HCT116 (cell line): ENCODE data around the gene ITM2C. TPM values are rescaled to one million over a fixed set of nuclear protein-coding genes. Genes with fewer than 3 reads are reported as not detected.

Experiments used
- ATAC-seq: fragments of 200-7000 bp; cut with Tn5 transposase; 2 replicates; pipeline ENCODE4 v1.9.1; 2020; ENCODE audit warnings: mild to moderate bottlenecking, moderate library complexity
- BruUV-seq: library from RNA; stranded (reverse); fragments of 400-500 nt; replicated peaks from 2 replicates; lab custom pipeline; 2021; lab: Mats Ljungman, UMichigan
- CTCF ChIA-PET: fragments of 300-600 bp; sonication (Branson Sonifier 250); formaldehyde crosslinking; loops from one replicate; lab custom pipeline; 2021; ENCODE audit warnings: antibody characterized with exemption; lab: Charles Lee
- POLR2A ChIA-PET: fragments of 300-600, 350-600 bp; sonication (Branson Sonifier 250); formaldehyde crosslinking; loops from one replicate; lab custom pipeline; 2021; ENCODE audit warnings: antibody characterized with exemption; lab: Charles Lee
- RAD21 ChIA-PET, 2 experiments: fragments of 300-600 bp; sonication (Branson Sonifier 250); formaldehyde crosslinking; loops; one replicate each; lab custom pipeline; 2023; ENCODE audit warnings: low total read pairs in 2 of 2; ENCODE audit not compliant: uncharacterized antibody in 2 of 2, unreplicated experiment in 2 of 2, low non-redundant PET in 1 of 2; lab: Charles Lee
- DNase-seq: peaks from one replicate; pipeline ENCODE4 v3.0.0-alpha.2; 2010; ENCODE audit warnings: low read depth, low spot score
- H2AFZ ChIP-seq: fragments of 200-600 bp; shearing (Covaris generic), sonication (generic); 2 replicates; pipeline ENCODE4 v1.6.1; 2017; ENCODE audit warnings: low read depth, mixed run types, mixed read lengths, antibody characterized with exemption, low read length; ENCODE audit not compliant: poor library complexity, severe bottlenecking
- H3K27ac ChIP-seq: 2 replicates; pipeline ENCODE4 v1.5.1; 2012; ENCODE audit warnings: low read depth, low read length
- H3K27me3 ChIP-seq: fragments of 200-600 bp; sonication (generic); 2 replicates; pipeline ENCODE4 v1.6.1; 2016; ENCODE audit warnings: mixed run types, low read length, mixed read lengths; ENCODE audit not compliant: insufficient read depth
- H3K36me3 ChIP-seq, 2 experiments: fragments of 200-500 bp in 1 of 2; fragments of 200-600 bp in 1 of 2; sonication (Bioruptor generic) in 1 of 2; sonication (generic) in 1 of 2; 2 replicates each; pipeline versions ENCODE4 v1.5.1 to v1.6.1; 2014 to 2016; ENCODE audit warnings: low read length in 2 of 2, inconsistent platforms in 1 of 2, mixed read lengths in 1 of 2, mixed run types in 1 of 2; ENCODE audit not compliant: insufficient read depth in 2 of 2, control insufficient read depth in 1 of 2
- H3K4me1 ChIP-seq, 2 experiments: fragments of 200-600 bp in 1 of 2; sonication (generic) in 1 of 2; 2 replicates each; pipeline versions ENCODE4 v1.5.1 to v1.6.1; 2012 to 2017; ENCODE audit warnings: low read length in 2 of 2, inconsistent platforms in 1 of 2, mild to moderate bottlenecking in 1 of 2, mixed read lengths in 1 of 2, mixed run types in 1 of 2, moderate library complexity in 1 of 2; ENCODE audit not compliant: insufficient read depth in 2 of 2, control insufficient read depth in 1 of 2
- H3K4me2 ChIP-seq: fragments of 200-600 bp; sonication (generic); 2 replicates; pipeline ENCODE4 v1.6.1; 2017; ENCODE audit warnings: mixed run types, low read length, mixed read lengths
- H3K4me3 ChIP-seq, 2 experiments: fragments of 200-600 bp in 1 of 2; sonication (generic) in 1 of 2; replicated peaks in 1 of 2; 2 replicates each; pipeline ENCODE4 v1.5.1; 2011 to 2016; ENCODE audit warnings: low read length in 2 of 2, control low read depth in 1 of 2, low read depth in 1 of 2, mild to moderate bottlenecking in 1 of 2, mixed read lengths in 1 of 2, mixed run types in 1 of 2
- H3K79me2 ChIP-seq: fragments of 200-600 bp; sonication (generic); 2 replicates; pipeline ENCODE4 v1.6.1; 2017; ENCODE audit warnings: mild to moderate bottlenecking, mixed run types, low read length, moderate library complexity, mixed read lengths; ENCODE audit not compliant: insufficient read depth
- H3K9ac ChIP-seq: fragments of 200-600 bp; sonication (generic); 2 replicates; pipeline ENCODE4 v1.6.1; 2016; ENCODE audit warnings: low read length, mixed read lengths
- H3K9me2 ChIP-seq: fragments of 200-600 bp; sonication (generic), shearing (Covaris generic); 2 replicates; pipeline ENCODE4 v1.6.1; 2017; ENCODE audit warnings: mixed run types, mild to moderate bottlenecking, moderate library complexity; ENCODE audit not compliant: insufficient read depth
- H3K9me3 ChIP-seq, 2 experiments: fragments of 200-500 bp in 1 of 2; fragments of 200-600 bp in 1 of 2; sonication (Bioruptor generic) in 1 of 2; sonication (generic) in 1 of 2; 2 replicates each; pipeline ENCODE4 v1.6.1; 2014 to 2017; ENCODE audit warnings: low read length in 2 of 2, mixed read lengths in 2 of 2, inconsistent platforms in 1 of 2, low read depth in 1 of 2, mild to moderate bottlenecking in 1 of 2, mixed run types in 1 of 2, moderate library complexity in 1 of 2; ENCODE audit not compliant: control insufficient read depth in 1 of 2, insufficient read depth in 1 of 2
- H4K20me1 ChIP-seq: fragments of 200-600 bp; sonication (generic), shearing (Covaris generic); 2 replicates; pipeline ENCODE4 v1.6.1; 2017; ENCODE audit warnings: mixed run types, mild to moderate bottlenecking, moderate library complexity; ENCODE audit not compliant: insufficient read depth
- CEBPB ChIP-seq: IDR thresholded peaks from 2 replicates; pipeline ENCODE4 v1.6.1; 2012; ENCODE audit warnings: low read depth
- ELF1 ChIP-seq: IDR thresholded peaks from 2 replicates; pipeline ENCODE4 v1.6.1; 2012; ENCODE audit warnings: low read depth, borderline replicate concordance
- EZH2 ChIP-seq: fragments of 200-600 bp; sonication (generic); IDR thresholded peaks from 2 replicates; pipeline ENCODE4 v1.6.1; 2017; ENCODE audit warnings: antibody characterized with exemption, mixed run types
- EZH2phosphoT487 ChIP-seq: fragments of 200-600 bp; IDR thresholded peaks from 2 replicates; pipeline ENCODE4 v1.6.1; 2018; ENCODE audit warnings: antibody characterized with exemption, borderline replicate concordance
- JUND ChIP-seq: IDR thresholded peaks from 2 replicates; pipeline ENCODE4 v1.6.1; 2012
- RAD21 ChIP-seq: IDR thresholded peaks from 2 replicates; pipeline ENCODE4 v1.6.1; 2012; ENCODE audit warnings: low read depth, mild to moderate bottlenecking
- SIN3A ChIP-seq: IDR thresholded peaks from 2 replicates; pipeline ENCODE4 v1.6.1; 2012; ENCODE audit warnings: low read depth
- SP1 ChIP-seq: IDR thresholded peaks from 2 replicates; pipeline ENCODE4 v1.6.1; 2012; ENCODE audit warnings: low read depth
- SRF ChIP-seq: IDR thresholded peaks from 2 replicates; pipeline ENCODE4 v1.6.1; 2012; ENCODE audit warnings: low read depth
- TCF7L2 ChIP-seq: IDR thresholded peaks from 2 replicates; pipeline ENCODE4 v1.7.0; 2011; ENCODE audit warnings: borderline replicate concordance, inconsistent platforms; ENCODE audit not compliant: insufficient read depth, insufficient read length; ENCODE audit errors: extremely low read depth
- YY1 ChIP-seq: IDR thresholded peaks from 2 replicates; pipeline ENCODE4 v1.6.1; 2011; ENCODE audit warnings: low read length, low read depth, moderate library complexity, mild to moderate bottlenecking; ENCODE audit not compliant: insufficient replicate concordance; ENCODE audit errors: extremely low read depth
- ZBTB33 ChIP-seq: IDR thresholded peaks from 2 replicates; pipeline ENCODE4 v1.6.1; 2011; ENCODE audit warnings: mild to moderate bottlenecking, low read length, moderate library complexity; ENCODE audit not compliant: insufficient replicate concordance; ENCODE audit errors: extremely low read depth
- ZFX ChIP-seq: fragments of 450-650 bp; IDR thresholded peaks from 2 replicates; pipeline ENCODE4 v1.6.1; 2017
- ZNF274 ChIP-seq: fragments of 200-500 bp; sonication (Bioruptor generic); IDR thresholded peaks from 2 replicates; pipeline ENCODE4 v1.6.1; 2014; ENCODE audit warnings: mild to moderate bottlenecking, low read depth, low read length, inconsistent platforms
- intact Hi-C: fragments of 100-400 bp; cut with micrococcal nuclease; formaldehyde crosslinking; loops from 2 replicates; pipeline ENCODE4 v1.10.0; 2022
- total RNA-seq: library from RNA; stranded (reverse); gene quantifications from one replicate; pipeline ENCODE4 v1.2.1, GENCODE V29; 2021; ENCODE audit not compliant: unreplicated experiment
- TF ChIP-seq, protein P1 (sequence below), 3 experiments: fragments of 200-600 bp in 1 of 3; sonication (generic) in 1 of 3; IDR thresholded peaks in 2 of 3; conservative IDR thresholded peaks in 1 of 3; 2 replicates each; pipeline ENCODE4 v1.5.1; 2012 to 2017; ENCODE audit warnings: low read depth in 2 of 3, low read length in 2 of 3, antibody characterized with exemption in 1 of 3, borderline replicate concordance in 1 of 3, control low read depth in 1 of 3, mild to moderate bottlenecking in 1 of 3, mixed read lengths in 1 of 3, mixed run types in 1 of 3, moderate library complexity in 1 of 3; ENCODE audit not compliant: insufficient read depth in 1 of 3
- TF ChIP-seq, protein P2 (sequence below): IDR thresholded peaks from 2 replicates; pipeline ENCODE4 v1.6.1; 2012; ENCODE audit warnings: low read depth

The ITM2C gene
- total RNA-seq, 1 experiment from 2014 or later = 117 TPM

GRCh38 chr2:230827774-230828271 is 36.9 kb upstream of the ITM2C start:
- Histone ChIP-seq H3K9me3 (no peaks in the 10 kb centered on the region), H4K20me1 (no peaks in the 10 kb centered on the region), H3K27ac (no peak overlapping the region), H3K4me3 (no peak overlapping the region), H2AFZ (no peak overlapping the region), H3K79me2 (no peaks in the 10 kb centered on the region), H3K4me1 (peaks cover 0 to 3% of the 10 kb centered on the region in 2 experiments; a peak in 1 of 4 replicates), H3K27me3 (no peaks in the 10 kb centered on the region), H3K4me2 (no peak overlapping the region), H3K36me3 (no peaks in the 10 kb centered on the region), H3K9me2 (no peaks in the 10 kb centered on the region), H3K9ac (no peak overlapping the region)
- intact Hi-C loops = no loop called here
- CTCF ChIA-PET = no interaction called here
- BruUV-seq = no TSS peak
- TF ChIP-seq ZBTB33 (no peak), ZFX (no peak), ELF1 (no peak), RAD21 (no peak), YY1 (no peak), ZNF274 (no peak), SIN3A (no peak), CEBPB (no peak), SRF (no peak), TCF7L2 (no peak), JUND (no peak), EZH2phosphoT487 (no peak), EZH2 (no peak), SP1 (no peak)
- TF ChIP-seq, protein P1, sequence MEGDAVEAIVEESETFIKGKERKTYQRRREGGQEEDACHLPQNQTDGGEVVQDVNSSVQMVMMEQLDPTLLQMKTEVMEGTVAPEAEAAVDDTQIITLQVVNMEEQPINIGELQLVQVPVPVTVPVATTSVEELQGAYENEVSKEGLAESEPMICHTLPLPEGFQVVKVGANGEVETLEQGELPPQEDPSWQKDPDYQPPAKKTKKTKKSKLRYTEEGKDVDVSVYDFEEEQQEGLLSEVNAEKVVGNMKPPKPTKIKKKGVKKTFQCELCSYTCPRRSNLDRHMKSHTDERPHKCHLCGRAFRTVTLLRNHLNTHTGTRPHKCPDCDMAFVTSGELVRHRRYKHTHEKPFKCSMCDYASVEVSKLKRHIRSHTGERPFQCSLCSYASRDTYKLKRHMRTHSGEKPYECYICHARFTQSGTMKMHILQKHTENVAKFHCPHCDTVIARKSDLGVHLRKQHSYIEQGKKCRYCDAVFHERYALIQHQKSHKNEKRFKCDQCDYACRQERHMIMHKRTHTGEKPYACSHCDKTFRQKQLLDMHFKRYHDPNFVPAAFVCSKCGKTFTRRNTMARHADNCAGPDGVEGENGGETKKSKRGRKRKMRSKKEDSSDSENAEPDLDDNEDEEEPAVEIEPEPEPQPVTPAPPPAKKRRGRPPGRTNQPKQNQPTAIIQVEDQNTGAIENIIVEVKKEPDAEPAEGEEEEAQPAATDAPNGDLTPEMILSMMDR (IDR thresholded peaks at IDR 0.05 in 2 of 3, conservative IDR thresholded peaks at IDR 0.05 in 1 of 3; ENCODE audit: borderline replicate concordance in 1 of 3, insufficient read depth in 1 of 3, low read depth in 2 of 3, low read length in 2 of 3) = no peak
- TF ChIP-seq, protein P2, sequence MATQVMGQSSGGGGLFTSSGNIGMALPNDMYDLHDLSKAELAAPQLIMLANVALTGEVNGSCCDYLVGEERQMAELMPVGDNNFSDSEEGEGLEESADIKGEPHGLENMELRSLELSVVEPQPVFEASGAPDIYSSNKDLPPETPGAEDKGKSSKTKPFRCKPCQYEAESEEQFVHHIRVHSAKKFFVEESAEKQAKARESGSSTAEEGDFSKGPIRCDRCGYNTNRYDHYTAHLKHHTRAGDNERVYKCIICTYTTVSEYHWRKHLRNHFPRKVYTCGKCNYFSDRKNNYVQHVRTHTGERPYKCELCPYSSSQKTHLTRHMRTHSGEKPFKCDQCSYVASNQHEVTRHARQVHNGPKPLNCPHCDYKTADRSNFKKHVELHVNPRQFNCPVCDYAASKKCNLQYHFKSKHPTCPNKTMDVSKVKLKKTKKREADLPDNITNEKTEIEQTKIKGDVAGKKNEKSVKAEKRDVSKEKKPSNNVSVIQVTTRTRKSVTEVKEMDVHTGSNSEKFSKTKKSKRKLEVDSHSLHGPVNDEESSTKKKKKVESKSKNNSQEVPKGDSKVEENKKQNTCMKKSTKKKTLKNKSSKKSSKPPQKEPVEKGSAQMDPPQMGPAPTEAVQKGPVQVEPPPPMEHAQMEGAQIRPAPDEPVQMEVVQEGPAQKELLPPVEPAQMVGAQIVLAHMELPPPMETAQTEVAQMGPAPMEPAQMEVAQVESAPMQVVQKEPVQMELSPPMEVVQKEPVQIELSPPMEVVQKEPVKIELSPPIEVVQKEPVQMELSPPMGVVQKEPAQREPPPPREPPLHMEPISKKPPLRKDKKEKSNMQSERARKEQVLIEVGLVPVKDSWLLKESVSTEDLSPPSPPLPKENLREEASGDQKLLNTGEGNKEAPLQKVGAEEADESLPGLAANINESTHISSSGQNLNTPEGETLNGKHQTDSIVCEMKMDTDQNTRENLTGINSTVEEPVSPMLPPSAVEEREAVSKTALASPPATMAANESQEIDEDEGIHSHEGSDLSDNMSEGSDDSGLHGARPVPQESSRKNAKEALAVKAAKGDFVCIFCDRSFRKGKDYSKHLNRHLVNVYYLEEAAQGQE = no peak
- POLR2A ChIA-PET = no interaction called here
- DNase-seq (no peak), ATAC-seq (no peak)
- RAD21 ChIA-PET = no interaction called here
